Stimulated activated CD8-positive, alpha-beta memory T cell treated with anti-CD3 and anti-CD28 coated beads, Interleukin-7, amount 100 ng/mL, for 1 hour (primary cell): ENCODE data around the gene C6orf132.
"Not testable (repeated sequence)": the region's sequence is repeated elsewhere in the genome, so short reads cannot be mapped to it uniquely, and the experiment has no call there.

Experiments used
- DNase-seq, 2 donors: peaks; one replicate each; pipeline ENCODE4 v3.0.0-alpha.2; 2020; ENCODE audit warnings: low read depth in 2 of 2

Gene C6orf132

DNA sequence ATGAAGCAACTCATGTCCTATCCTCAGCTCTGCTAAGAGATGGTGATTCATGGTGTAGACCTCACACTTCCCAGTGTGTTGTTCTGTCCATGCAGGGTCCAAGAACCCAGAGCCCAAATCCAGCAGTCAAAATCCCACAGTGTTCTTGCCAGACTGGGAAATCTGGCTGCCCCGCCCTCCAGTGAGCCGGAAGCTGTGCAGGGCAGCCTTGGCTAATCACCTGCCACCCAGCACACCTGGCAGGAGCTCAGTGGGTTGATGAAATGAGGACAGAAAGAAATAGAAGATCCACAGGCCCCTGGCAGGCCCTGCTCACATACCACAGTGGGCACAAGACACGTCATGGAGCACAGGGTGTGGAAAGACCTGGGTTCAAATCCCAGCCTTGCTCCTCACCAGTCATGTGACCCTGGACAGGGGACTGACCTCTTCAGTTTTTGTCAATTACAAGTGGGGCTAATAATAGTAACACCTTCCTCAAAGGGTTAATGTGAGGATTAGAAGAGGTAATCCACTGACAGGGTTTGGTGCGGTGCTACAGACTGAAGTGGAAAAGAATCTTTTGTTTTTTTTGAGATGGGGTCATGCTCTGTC lies 17.1 kb upstream of the C6orf132 start:
- no peak for DNase-seq

DNA sequence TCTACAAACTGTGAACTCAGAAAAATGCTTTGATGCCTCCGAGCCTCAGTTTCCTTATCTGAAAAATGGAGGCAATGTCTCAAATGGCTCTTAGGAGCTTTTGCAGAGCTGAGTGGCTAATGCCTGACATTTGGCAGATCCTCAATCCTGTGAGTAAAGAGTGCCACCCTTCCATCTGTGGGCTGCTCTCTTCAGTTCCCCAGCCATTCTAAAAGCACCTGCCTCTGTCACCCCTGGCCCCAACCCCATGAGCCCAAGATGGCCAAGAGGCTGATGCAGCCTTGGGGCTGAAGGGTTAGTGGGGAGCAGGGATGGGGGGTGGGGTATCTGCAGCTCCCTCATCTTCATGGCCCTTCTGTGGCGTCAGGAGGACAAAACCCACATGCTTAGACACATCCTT lies 16.2 kb upstream of the C6orf132 start:
- no peak for DNase-seq

DNA sequence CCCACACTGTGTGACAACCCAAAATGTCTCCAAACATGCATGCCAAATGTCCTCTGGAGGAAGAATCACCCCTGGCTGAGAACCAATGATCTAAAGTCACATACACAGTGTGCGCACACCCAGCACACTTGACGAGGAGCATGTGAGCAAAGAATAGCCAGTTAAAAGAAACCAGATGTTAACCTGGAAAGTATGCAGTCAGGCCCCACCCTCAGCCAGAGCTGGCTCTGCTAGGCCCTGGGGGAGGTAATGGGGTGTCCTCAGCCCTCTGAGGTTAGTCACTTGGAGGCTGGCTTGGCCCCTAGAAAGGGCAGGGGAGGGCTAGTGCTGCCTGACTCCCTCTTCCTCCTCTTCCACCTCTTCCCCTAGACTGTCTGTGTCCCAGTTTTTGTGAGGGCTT lies 15.6 kb upstream of the C6orf132 start:
- no peak for DNase-seq

- DNase-seq, result no peak
Observed at GRCh38 chr6:42156638-42157037, 14.2 kb upstream of the C6orf132 start.

DNA sequence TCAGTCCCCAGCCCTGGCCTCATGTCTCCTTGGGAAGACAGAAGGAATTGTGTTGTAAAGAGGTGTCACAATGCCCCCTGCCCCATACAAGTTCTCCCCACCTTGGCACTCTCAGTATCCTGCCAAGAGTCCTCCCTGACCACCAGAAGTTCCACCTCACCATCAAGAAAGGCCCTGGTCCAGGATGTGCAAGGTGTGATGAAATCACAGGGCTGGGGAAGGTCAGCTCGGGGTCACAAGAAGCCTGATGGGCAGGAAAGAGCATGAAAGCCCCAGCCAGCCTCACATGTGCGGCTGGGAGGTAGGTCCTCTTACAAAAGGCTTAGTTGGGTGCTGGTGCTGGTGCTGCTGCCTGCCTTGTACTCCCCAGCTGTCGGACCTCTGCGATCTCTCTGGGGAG lies 12.9 kb upstream of the C6orf132 start:
- DNase-seq, result no peak

DNA sequence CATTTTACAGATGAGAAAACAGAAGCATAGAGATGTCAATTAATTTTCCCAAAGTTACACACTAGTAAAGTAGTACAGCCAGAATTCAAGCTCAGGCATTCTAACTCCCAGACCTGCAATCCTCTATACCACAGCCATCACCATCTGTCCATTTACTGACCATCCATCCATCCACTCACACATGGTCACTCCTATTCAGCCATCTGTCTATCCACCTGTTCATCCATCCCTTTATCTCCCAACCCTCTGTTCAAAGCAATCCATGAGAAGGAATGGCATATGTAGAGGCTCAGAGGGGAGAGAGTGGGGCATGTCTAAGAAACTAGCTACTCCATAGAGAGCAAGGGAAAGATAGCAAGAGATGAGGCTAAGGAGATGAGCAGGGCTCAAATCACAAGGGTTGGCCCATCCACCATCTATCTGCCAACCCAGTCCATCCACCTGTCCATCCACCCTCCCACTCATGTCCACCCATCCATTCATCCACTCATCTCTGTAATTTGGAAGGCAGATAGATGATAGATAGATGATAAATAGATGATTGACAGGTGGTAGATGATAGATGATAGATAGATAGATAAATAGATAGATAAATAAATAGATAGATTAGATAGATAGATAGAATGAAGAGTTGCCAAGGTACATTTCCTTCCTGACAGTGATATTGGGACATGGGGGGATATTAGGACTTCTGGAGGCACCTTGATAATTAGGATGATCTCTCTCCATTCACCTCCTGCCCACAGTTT lies 12.2 kb upstream of the C6orf132 start:
- no peak for DNase-seq

DNA sequence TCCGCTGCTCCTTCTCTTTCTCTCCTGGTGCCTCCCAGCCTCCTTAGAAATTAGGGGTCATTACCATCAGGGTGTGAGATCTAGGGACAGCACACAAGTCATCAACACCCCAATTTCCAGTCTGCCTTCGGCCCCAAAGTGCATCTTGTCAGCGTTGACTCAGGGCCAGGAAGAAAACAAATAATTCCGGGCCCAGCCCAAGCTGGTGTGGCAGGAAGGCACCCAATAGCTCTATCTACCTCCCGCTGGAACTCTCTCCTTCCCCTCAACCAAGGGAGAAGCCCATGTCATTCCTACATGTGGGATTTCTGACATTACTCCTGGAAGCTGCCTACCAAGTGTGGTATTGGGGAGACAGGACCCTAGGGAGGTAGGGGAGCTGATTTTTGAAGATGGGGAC lies 11.5 kb upstream of the C6orf132 start:
- DNase-seq, result no peak

DNA sequence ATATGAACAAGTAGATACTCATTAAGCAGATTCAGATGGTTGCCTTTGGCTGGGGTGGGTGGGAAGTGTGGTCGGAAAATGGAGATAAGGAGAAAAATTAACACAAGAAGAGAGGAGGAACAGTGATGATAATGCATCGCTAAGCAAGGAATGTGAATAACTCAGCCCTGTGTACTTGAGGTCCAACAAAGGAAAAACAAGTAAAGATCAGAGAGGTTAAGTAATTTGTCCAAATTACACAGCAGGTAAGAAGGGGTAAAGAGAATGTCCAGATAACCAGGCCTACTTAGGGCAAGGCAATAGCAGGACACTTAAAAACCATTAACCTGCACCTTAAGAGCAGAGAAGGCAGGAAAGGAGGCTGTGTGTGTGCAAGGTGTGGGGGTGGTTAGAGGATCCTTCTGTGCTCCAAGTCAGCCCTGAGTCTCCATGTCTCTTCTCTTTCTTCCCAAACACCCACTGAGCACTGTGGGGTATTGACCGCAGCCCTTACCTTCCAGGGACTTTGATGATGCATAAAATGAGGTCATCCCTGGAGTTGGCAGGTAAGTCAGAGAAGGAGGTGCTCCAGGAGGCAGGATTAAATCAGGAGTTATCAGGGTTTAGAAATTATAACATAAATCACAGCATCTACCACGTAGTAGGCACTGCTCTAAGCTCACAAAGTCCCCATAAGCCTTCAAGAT lies 10.3 kb upstream of the C6orf132 start:
- not testable (repeated sequence) for DNase-seq

DNA sequence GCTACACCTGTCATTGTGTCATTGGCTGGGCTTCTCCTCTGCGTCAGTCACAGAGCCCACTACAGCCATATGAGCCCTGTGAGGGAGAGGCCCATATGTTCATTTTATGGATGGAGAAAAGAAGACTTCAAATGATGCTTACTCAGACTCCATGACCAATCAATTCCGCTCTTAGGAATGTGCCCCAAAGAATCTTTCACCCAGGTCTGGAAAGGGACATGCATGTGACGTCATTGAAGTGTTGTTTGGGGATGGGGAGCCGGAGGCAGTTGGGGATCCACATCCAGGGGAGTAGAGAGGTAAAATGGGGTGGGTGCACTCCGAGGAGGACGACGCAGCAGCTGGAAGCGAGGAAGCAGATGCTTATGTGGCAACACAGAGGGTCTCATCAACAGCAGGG lies 9.6 kb upstream of the C6orf132 start:
- no peak for DNase-seq

- no peak for DNase-seq
Observed at GRCh38 chr6:42150254-42150653, 7.8 kb upstream of the C6orf132 start.

DNA sequence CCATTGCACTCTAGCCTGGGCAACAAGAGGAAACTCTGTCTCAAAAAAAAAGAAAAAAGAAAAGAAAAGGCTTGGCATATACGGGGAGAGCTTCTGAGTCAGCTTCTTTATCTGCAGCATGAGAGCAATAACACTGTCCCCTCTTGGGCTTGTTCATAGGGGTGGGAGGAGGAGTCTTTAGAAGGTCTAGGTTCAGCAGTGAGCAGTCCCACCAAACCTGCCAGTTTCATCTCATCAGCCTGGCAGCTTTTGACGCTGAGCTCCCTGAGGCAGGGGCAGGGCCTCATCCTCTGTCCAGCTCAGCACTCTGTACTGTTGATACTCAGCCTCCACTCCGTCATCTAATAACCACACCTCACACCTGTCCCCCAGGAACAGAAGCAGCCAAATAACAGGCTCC lies 5.6 kb upstream of the C6orf132 start:
- DNase-seq, result no peak

GRCh38 chr6:42147138-42147562 lies 4.7 kb upstream of the C6orf132 start:
- no peak for DNase-seq

DNA sequence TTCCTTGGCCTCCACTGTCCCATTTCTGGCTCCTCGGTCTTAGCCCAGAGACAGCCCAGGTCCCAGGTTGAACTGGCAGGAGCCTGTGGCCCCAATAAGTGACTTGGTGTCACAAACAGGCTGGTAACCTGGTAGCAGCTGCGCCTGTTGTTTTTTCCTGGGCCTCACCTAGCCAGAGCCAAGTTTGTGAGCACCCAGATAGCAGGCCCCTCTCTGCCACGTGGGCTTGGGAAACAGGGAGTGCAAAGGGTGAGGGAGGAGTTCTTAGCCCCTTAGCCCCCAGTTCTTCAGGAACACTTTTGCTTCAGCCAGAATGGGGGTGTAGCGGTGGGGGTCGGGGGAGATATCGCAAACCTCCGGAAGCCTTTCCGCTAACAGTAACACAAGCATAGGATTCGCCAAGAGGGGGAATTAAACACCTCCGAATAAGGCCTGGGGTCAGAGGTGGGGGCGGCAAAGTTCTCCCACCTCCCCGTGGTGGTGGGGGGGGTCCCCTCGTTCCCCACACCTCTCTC lies 760 bp downstream of the C6orf132 start:
- no peak for DNase-seq

GRCh38 chr6:42140756-42141602 lies 1.4 kb downstream of the C6orf132 start:
- no peak for DNase-seq

GRCh38 chr6:42140032-42140431 lies 2.4 kb downstream of the C6orf132 start:
- no peak for DNase-seq

GRCh38 chr6:42138630-42139619 lies 3.5 kb downstream of the C6orf132 start:
- no peak for DNase-seq

- DNase-seq, result no peak
Observed at GRCh38 chr6:42138190-42138589, 4.2 kb downstream of the C6orf132 start.

- no peak for DNase-seq
Observed at GRCh38 chr6:42137194-42137753, 5.1 kb downstream of the C6orf132 start.

DNA sequence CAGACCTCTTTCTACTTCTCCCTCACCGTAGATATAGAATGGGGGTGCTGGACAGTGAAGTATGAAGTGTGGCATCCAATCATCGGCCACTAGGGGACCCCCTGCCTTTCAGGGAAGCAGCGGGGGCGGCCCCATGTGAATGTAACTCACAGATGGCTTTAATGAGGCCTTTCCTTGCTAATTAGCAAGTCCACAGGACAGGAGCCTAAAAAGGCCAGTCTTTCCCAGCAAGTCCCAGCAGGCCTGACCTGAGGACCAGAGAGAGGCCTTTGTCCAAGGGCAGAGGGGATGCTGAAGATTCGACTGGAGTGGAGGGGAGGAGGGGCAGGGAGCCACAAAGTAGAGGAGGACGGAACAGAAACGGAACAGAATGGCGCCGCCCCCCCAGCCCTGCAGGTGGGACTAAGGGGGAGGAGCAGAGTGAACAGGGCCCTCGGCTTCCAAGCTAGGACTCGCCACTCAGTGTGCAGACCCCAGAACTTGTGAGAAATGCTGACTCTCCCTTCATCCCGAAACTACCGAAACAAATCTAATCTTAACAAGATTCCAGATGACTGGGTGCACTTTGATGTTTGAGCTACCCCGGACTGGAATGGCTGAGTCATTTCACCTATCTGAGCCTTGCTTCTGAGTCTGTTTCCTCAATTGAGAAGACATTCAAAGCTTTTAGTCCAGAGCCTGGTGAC lies 5.8 kb downstream of the C6orf132 start:
- DNase-seq, result no peak

- no peak for DNase-seq
Observed at GRCh38 chr6:42135722-42136121, 6.7 kb downstream of the C6orf132 start.
